Loucy (cell line): ENCODE measurements around the gene SIL1.

Experiments used
- EZH2phosphoT487 ChIP-seq: fragments of 200-600 bp; IDR thresholded peaks from 2 replicates; pipeline ENCODE4 v1.6.1; 2018; ENCODE audit warnings: antibody characterized with exemption, mild to moderate bottlenecking, moderate library complexity, borderline replicate concordance
- TF ChIP-seq, protein P1 (sequence below): fragments of 200-600 bp; sonication (generic); conservative IDR thresholded peaks from 2 replicates; pipeline ENCODE4 v1.5.1; 2014; ENCODE audit warnings: mild to moderate bottlenecking, antibody characterized with exemption, low read length

GRCh38 chr5:138942066-138942465 is 256.1 kb downstream of the SIL1 start:
- TF ChIP-seq, protein P1, sequence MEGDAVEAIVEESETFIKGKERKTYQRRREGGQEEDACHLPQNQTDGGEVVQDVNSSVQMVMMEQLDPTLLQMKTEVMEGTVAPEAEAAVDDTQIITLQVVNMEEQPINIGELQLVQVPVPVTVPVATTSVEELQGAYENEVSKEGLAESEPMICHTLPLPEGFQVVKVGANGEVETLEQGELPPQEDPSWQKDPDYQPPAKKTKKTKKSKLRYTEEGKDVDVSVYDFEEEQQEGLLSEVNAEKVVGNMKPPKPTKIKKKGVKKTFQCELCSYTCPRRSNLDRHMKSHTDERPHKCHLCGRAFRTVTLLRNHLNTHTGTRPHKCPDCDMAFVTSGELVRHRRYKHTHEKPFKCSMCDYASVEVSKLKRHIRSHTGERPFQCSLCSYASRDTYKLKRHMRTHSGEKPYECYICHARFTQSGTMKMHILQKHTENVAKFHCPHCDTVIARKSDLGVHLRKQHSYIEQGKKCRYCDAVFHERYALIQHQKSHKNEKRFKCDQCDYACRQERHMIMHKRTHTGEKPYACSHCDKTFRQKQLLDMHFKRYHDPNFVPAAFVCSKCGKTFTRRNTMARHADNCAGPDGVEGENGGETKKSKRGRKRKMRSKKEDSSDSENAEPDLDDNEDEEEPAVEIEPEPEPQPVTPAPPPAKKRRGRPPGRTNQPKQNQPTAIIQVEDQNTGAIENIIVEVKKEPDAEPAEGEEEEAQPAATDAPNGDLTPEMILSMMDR = no peak
- no peak for TF ChIP-seq EZH2phosphoT487
